Activated naive CD8-positive, alpha-beta T cell (primary cell): ENCODE data around the gene STH.
"Not testable (repeated sequence)": the region's sequence is repeated elsewhere in the genome, so short reads cannot be mapped to it uniquely, and the experiment has no call there.

Experiments used
- H3K27ac Mint-ChIP-seq: one replicate; pipeline ENCODE4 v1.8.0; 2021; ENCODE audit warnings: mixed read lengths
- H3K27me3 Mint-ChIP-seq: one replicate; pipeline ENCODE4 v1.8.0; 2021; ENCODE audit warnings: mixed read lengths
- H3K36me3 Mint-ChIP-seq: one replicate; pipeline ENCODE4 v1.8.0; 2021; ENCODE audit warnings: mixed read lengths
- H3K4me1 Mint-ChIP-seq: one replicate; pipeline ENCODE4 v1.8.0; 2021; ENCODE audit warnings: low read depth, mixed read lengths
- H3K4me3 Mint-ChIP-seq: one replicate; pipeline ENCODE4 v1.8.0; 2021; ENCODE audit warnings: mild to moderate bottlenecking, mixed read lengths
- H3K9me3 Mint-ChIP-seq: one replicate; pipeline ENCODE4 v1.8.0; 2021; ENCODE audit warnings: low read depth, mixed read lengths

Gene STH, protein sequence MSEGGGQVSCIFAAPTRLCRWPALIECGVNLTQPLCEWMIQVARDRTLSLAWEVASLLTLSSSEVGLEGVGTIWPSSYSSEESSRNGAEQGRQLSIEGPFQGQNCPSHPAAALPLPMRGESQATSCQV

DNA sequence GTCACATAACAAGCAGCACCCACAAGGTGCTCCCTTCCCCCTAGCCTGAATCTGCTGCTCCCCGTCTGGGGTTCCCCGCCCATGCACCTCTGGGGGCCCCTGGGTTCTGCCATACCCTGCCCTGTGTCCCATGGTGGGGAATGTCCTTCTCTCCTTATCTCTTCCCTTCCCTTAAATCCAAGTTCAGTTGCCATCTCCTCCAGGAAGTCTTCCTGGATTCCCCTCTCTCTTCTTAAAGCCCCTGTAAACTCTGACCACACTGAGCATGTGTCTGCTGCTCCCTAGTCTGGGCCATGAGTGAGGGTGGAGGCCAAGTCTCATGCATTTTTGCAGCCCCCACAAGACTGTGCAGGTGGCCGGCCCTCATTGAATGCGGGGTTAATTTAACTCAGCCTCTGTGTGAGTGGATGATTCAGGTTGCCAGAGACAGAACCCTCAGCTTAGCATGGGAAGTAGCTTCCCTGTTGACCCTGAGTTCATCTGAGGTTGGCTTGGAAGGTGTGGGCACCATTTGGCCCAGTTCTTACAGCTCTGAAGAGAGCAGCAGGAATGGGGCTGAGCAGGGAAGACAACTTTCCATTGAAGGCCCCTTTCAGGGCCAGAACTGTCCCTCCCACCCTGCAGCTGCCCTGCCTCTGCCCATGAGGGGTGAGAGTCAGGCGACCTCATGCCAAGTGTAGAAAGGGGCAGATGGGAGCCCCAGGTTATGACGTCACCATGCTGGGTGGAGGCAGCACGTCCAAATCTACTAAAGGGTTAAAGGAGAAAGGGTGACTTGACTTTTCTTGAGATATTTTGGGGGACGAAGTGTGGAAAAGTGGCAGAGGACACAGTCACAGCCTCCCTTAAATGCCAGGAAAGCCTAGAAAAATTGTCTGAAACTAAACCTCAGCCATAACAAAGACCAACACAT is at the start of gene STH:
Gene STH, plus strand, starts transcription at position 264 of the 913 bp plus-strand sequence. Its CDS starts 30 bp downstream, at position 294.
- Mint-ChIP-seq H3K4me1 (no peaks in the 10 kb centered on the region), H3K9me3 (no peaks in the 10 kb centered on the region), H3K27me3 (no peaks in the 10 kb centered on the region), H3K4me3 (no peak within 1 kb of the TSS), H3K27ac (no peak within 1 kb of the TSS), H3K36me3 (no peaks in the 10 kb centered on the region)

DNA sequence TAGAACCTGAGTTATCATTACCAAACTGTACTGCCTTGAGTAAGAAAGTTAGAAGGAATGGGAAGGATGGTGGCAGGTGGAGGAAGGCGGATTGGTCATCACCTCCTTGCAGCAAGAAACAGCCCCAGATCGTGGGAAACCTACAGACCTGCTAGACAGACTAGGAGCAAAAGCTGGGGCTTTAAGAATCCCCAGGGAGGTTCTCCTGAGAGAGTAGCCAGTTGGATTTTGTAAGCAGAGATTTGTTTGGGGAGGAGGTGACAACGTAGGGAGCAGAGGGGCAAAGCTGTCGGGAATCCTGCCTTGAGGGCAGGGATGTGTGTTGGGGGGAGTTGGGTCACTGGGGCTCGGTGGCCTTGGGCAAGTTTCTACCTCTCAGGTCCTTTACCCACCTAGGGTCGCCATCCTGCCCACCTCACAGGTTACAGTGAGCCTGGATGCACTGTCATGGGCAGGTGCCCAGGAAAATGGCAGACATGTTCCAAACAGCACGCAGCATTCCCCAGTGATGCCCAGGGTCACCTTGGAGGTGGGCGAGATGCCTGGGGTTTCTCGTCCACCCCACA is 49.2 kb upstream of the STH start:
- H3K4me1 Mint-ChIP-seq: peaks cover 4% of the 10 kb centered on the region
- H3K9me3 Mint-ChIP-seq: no peaks in the 10 kb centered on the region
- H3K36me3 Mint-ChIP-seq: no peaks in the 10 kb centered on the region
- no peak overlapping the region for H3K4me3 Mint-ChIP-seq
- H3K27ac Mint-ChIP-seq: no peak overlapping the region
- H3K27me3 Mint-ChIP-seq: peaks cover 16% of the 10 kb centered on the region

DNA sequence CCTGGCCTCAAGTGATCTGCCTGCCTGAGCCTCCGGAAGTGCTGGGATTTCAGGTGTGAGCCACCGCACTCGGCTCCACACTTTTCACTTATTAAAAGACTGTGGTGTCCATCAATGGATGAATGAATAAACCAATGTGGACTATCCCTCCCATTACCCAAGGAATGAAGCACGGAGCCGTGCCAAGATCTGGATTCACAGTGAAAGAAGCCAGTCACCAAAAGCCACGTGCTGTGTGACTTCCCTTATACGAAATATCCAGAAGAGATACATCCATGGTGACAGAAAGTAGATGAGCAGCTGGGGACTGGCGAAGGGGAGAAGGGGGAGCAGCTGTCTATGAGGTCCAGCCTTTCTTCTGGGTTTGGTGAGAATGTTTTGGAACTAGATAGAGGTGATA is 48.2 kb upstream of the STH start:
- Mint-ChIP-seq H3K27ac (no peak overlapping the region), H3K4me1 (peaks cover 4% of the 10 kb centered on the region), H3K9me3 (no peaks in the 10 kb centered on the region), H3K27me3 (peaks cover 16% of the 10 kb centered on the region), H3K4me3 (no peak overlapping the region), H3K36me3 (no peaks in the 10 kb centered on the region)

DNA sequence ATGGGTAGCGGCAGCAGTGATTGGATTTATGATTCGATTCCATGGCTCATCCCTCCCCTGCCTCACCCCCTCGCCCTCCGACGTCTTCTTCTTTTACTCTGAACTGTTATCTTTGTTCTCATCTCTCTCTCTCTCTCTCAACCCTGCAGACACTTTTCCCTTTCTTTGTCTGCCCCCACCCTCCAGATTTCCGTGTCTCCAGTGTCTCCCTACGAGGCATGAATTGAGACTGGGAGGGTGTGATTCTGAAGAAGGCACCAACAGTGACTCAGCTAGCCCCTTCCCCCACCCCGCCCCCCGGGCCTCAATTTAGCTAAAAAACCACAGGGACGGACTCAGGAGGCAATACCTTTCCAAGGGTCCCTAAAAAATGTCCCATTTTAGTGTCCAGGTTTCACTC is 47.6 kb upstream of the STH start:
- Mint-ChIP-seq H3K36me3 (no peaks in the 10 kb centered on the region), H3K27ac (no peak overlapping the region), H3K4me3 (no peak overlapping the region), H3K4me1 (peaks cover 4% of the 10 kb centered on the region), H3K27me3 (peaks cover 16% of the 10 kb centered on the region), H3K9me3 (no peaks in the 10 kb centered on the region)

DNA sequence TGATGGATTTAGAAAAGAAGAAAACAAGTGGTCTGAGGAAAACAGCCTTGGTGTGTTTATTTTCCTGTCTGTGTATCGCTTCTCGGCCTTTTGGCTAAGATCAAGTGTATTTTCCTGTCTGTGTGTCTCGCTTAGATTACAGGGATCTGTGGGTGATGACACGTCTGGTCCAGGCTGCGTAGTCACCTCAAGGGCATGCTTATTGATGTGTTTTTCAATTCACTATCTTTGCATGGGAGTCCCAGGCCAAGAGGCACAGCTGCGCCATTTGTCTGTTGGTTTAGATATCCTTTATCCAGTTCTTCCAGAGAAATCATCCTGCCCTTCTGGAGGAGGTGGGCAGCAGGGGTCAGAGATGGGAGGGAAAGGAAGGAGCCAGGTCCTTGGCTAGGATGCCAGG is 47.1 kb upstream of the STH start:
- Mint-ChIP-seq H3K27me3 (peaks cover 16% of the 10 kb centered on the region), H3K4me1 (peaks cover 4% of the 10 kb centered on the region), H3K4me3 (no peak overlapping the region), H3K36me3 (no peaks in the 10 kb centered on the region), H3K27ac (no peak overlapping the region), H3K9me3 (no peaks in the 10 kb centered on the region)

DNA sequence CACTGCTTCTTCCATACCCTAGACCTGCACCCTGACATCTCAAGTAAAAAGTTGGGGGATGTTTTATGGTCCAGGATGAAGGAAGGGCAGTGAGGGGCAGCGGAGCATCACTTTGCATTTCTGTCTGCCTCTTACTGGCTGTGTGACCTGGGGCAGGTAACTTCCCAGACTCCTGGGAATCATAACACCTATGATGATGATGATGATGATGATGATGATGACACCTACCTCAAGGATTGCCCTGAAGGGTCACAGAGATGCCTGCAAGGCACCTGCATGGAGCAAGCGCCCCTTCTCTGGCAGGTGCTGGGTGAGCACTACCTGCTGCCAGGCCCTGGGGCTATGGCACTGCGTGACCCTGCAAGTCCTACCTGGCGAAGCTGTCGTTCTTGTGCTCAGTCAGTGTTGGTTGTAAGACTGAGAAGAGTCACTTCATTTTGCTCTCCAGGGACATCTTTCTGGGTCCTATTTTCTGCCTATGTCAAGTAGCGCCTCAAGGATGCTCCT is 46.2 kb upstream of the STH start:
- Mint-ChIP-seq H3K36me3 (no peaks in the 10 kb centered on the region), H3K9me3 (no peaks in the 10 kb centered on the region), H3K4me3 (no peak overlapping the region), H3K27ac (no peak overlapping the region), H3K4me1 (peaks cover 4% of the 10 kb centered on the region), H3K27me3 (peaks cover 16% of the 10 kb centered on the region)

DNA sequence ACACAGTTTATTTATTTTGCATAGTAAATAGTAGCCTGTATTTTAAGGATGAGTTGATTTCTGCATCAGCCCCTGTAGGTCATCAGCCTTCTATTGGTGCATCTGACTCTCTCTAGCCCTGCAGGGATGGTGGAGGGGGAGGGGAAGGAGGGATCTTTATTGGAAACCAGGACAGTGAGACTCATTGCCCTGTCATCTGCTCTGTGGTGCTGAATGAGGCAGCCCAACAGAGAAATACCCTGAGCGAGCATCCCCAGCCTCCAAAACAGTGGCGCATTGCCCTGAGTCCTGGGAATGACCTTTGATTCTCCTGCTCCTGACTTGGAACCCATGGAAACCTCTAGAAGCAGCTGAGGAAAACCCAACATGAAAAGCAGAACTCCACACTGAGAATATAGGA is 45.5 kb upstream of the STH start:
- no peaks in the 10 kb centered on the region for H3K9me3 Mint-ChIP-seq

GRCh38 chr17:45954914-45955313 is 44.1 kb upstream of the STH start:
- Mint-ChIP-seq H3K36me3 (no peaks in the 10 kb centered on the region), H3K9me3 (no peaks in the 10 kb centered on the region), H3K27me3 (peaks cover 9% of the 10 kb centered on the region), H3K4me3 (no peak overlapping the region), H3K27ac (no peak overlapping the region), H3K4me1 (no peaks in the 10 kb centered on the region)

More for the DNA sequence above, 45.5 kb upstream of the STH start:
- no peak overlapping the region for H3K4me3 Mint-ChIP-seq
- H3K27me3 Mint-ChIP-seq: peaks cover 16% of the 10 kb centered on the region
- no peaks in the 10 kb centered on the region for H3K36me3 Mint-ChIP-seq
- H3K27ac Mint-ChIP-seq: no peak overlapping the region
- H3K4me1 Mint-ChIP-seq: peaks cover 3% of the 10 kb centered on the region

DNA sequence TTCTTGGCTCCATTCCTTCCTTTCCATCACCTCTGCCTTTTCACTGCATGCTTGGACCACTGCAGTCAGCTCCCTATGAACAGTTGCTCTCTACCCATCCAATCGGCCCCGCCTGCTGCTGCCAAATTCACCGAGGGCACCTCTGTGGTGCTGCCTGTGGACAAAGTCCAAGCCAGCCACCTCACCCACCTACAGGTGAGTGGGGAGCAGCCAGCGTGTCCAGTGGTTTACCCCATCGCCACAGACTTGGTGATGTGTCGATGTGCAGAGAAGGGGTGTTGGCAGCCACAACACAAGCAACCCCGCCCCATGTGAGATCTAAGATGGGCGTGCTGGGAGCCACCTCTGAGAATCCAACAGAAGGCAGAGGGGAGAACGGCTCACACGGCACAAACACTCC is 43.7 kb upstream of the STH start:
- H3K9me3 Mint-ChIP-seq: no peaks in the 10 kb centered on the region
- H3K36me3 Mint-ChIP-seq: no peaks in the 10 kb centered on the region
- H3K27me3 Mint-ChIP-seq: peaks cover 9% of the 10 kb centered on the region
- no peak overlapping the region for H3K4me3 Mint-ChIP-seq
- no peaks in the 10 kb centered on the region for H3K4me1 Mint-ChIP-seq
- no peak overlapping the region for H3K27ac Mint-ChIP-seq

DNA sequence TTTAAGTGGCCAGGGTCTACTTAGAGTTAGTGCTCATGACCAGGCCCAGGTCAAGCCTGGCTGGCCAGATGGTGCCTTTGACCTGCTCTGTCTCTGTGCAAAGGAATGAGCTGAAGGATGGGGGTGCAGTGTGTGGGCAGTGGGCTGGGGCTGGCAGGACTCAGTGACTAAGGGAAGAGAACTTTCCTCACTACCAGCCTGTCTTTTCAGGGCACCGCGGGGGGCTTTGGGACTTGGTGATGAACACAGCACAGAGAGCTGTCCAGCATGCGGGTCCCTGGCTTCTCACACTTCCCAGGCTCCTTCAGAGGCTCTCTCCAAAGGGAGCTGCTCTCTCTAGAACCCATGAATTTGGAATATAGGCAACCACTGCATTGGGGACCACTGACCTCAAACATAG is 43.0 kb upstream of the STH start:
- no peaks in the 10 kb centered on the region for H3K36me3 Mint-ChIP-seq
- H3K4me1 Mint-ChIP-seq: no peaks in the 10 kb centered on the region

DNA sequence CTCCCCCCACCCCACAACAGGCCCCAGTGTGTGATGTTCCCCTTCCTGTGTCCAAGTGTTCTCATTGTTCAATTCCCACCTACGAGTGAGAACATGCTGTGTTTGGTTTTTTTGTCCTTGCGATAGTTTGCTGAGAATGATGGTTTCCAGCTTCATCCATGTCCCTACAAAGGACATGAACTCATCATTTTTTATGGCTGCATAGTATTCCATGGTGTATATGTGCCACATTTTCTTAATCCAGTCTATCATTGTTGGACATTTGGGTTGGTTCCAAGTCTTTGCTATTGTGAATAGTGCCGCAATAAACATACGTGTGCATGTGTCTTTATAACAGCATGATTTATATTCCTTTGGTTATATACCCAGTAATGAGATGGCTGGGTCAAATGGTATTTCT is 42.3 kb upstream of the STH start:
- not testable (repeated sequence) for H3K27me3 Mint-ChIP-seq, H3K4me3 Mint-ChIP-seq, H3K27ac Mint-ChIP-seq, H3K36me3 Mint-ChIP-seq, H3K9me3 Mint-ChIP-seq, H3K4me1 Mint-ChIP-seq

More for the DNA sequence above, 43.0 kb upstream of the STH start:
- no peaks in the 10 kb centered on the region for H3K9me3 Mint-ChIP-seq
- peaks cover 5% of the 10 kb centered on the region for H3K27me3 Mint-ChIP-seq
- H3K4me3 Mint-ChIP-seq: no peak overlapping the region
- no peak overlapping the region for H3K27ac Mint-ChIP-seq

DNA sequence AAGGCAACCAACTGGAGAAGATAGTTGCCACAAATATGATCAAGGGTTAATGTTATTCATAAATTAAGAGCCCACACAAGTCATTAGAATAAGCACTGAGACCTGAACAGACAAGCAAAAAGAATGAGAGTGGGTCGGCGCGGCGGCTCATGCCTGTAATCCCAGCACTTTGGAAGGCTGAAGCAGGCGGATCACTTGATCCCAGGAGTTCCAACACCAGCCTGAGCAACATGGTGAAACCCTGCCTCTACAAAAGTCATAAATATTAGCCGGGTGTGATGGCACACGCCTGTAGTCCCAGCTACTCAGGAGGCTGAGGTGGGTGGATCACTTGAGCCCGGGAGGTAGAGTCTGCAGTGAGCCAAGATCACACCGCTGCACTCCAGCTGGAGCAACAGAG is 40.7 kb upstream of the STH start:
- Mint-ChIP-seq H3K4me1 (no peaks in the 10 kb centered on the region), H3K4me3 (no peak overlapping the region), H3K9me3 (no peaks in the 10 kb centered on the region), H3K36me3 (no peaks in the 10 kb centered on the region), H3K27me3 (peaks cover 1% of the 10 kb centered on the region), H3K27ac (no peak overlapping the region)

DNA sequence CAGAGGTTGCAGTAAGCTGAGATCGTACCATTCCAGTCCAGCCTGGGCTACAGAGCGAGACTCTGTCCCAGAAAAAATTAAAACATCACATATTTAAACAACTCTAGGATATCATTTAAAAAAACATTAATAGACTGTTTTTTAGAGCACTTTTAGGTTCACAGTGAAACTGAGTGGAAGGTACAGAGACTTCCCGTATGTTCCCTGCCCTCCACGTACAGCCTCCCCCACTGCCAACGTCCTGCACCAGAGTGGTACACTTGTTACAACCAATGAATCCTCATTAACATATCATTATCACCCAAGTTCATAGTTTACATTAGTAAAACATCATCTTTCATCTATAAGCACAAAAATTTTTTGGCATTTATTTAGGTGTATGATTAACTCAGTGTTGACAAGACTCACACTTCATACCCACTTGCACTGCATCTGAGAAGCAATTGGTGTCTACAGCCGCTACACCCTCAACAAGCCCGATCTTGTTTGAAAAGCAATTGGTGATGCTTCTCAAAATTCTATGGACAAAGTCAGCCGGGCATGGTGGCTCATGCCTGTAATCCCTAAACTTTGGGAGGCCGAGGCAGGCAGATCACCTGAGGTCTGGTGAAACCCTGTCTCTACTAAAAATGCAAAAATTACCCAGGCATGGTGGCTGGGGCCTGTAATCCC is 39.9 kb upstream of the STH start:
- no peaks in the 10 kb centered on the region for H3K27me3 Mint-ChIP-seq
- H3K27ac Mint-ChIP-seq: no peak overlapping the region
- H3K4me1 Mint-ChIP-seq: no peaks in the 10 kb centered on the region
- no peaks in the 10 kb centered on the region for H3K9me3 Mint-ChIP-seq
- H3K36me3 Mint-ChIP-seq: no peaks in the 10 kb centered on the region
- no peak overlapping the region for H3K4me3 Mint-ChIP-seq

GRCh38 chr17:45960311-45960710 is 38.7 kb upstream of the STH start:
- no peak overlapping the region for H3K27ac Mint-ChIP-seq
- no peaks in the 10 kb centered on the region for H3K36me3 Mint-ChIP-seq
- H3K4me3 Mint-ChIP-seq: no peak overlapping the region
- no peaks in the 10 kb centered on the region for H3K4me1 Mint-ChIP-seq
- no peaks in the 10 kb centered on the region for H3K27me3 Mint-ChIP-seq
- no peaks in the 10 kb centered on the region for H3K9me3 Mint-ChIP-seq

- Mint-ChIP-seq H3K27ac (no peak overlapping the region), H3K27me3 (peaks cover 4% of the 10 kb centered on the region), H3K4me3 (no peak overlapping the region), H3K4me1 (no peaks in the 10 kb centered on the region), H3K9me3 (no peaks in the 10 kb centered on the region), H3K36me3 (peaks cover 2% of the 10 kb centered on the region)
Observed at GRCh38 chr17:45961206-45961605, 37.8 kb upstream of the STH start.
